SK-N-SH treated with all-trans-retinoic acid at 6 μM for 48 hours (cell line): ENCODE measurements around the gene DNASE1L2.

ENCODE experiments used
- ATAC-seq: fragments of 200-7000 bp; cut with Tn5 transposase; 3 replicates; pipeline ENCODE4 v1.9.1; 2020; ENCODE audit warnings: mild to moderate bottlenecking, moderate library complexity
- CREB5 ChIP-seq: fragments of 250-450 bp; sonication (Bioruptor Pico); IDR thresholded peaks from 2 replicates; pipeline ENCODE4 v1.5.1; 2020; ENCODE audit warnings: low read depth, mild to moderate bottlenecking, moderate library complexity
- CSDC2 ChIP-seq: fragments of 250-450 bp; sonication (Bioruptor Pico); IDR thresholded peaks from 2 replicates; pipeline ENCODE4 v1.5.0; 2020; ENCODE audit warnings: mild to moderate bottlenecking, moderate library complexity
- ESRRG ChIP-seq: fragments of 250-450 bp; sonication (Bioruptor Pico); IDR thresholded peaks from 2 replicates; pipeline ENCODE4 v1.6.1; 2021; ENCODE audit warnings: mild to moderate bottlenecking
- GLIS3 ChIP-seq: fragments of 250-450 bp; sonication (Bioruptor Pico); IDR thresholded peaks from 2 replicates; pipeline ENCODE4 v1.5.0; 2020; ENCODE audit warnings: mild to moderate bottlenecking, moderate library complexity
- ISL1 ChIP-seq: fragments of 250-450 bp; sonication (Bioruptor Pico); IDR thresholded peaks from 2 replicates; pipeline ENCODE4 v2.1.2; 2022; ENCODE audit warnings: mild to moderate bottlenecking, moderate library complexity
- OSR1 ChIP-seq: fragments of 250-450 bp; sonication (Bioruptor Pico); IDR thresholded peaks from 2 replicates; pipeline ENCODE4 v1.8.0; 2022; ENCODE audit warnings: moderate library complexity, mild to moderate bottlenecking, inconsistent platforms
- PPARA ChIP-seq: fragments of 250-450 bp; sonication (Bioruptor Pico); IDR thresholded peaks from 2 replicates; pipeline ENCODE4 v1.5.0; 2020; ENCODE audit warnings: mild to moderate bottlenecking, borderline replicate concordance
- RARB ChIP-seq: fragments of 250-450 bp; sonication (Bioruptor Pico); IDR thresholded peaks from 2 replicates; pipeline ENCODE4 v1.8.0; 2021; ENCODE audit warnings: mild to moderate bottlenecking, moderate library complexity
- SNAI2 ChIP-seq: fragments of 250-450 bp; sonication (Bioruptor Pico); IDR thresholded peaks from 2 replicates; pipeline ENCODE4 v1.5.0; 2020; ENCODE audit warnings: mild to moderate bottlenecking, moderate library complexity
- TCF4 ChIP-seq: fragments of 250-450 bp; sonication (Bioruptor Pico); IDR thresholded peaks from 2 replicates; pipeline ENCODE4 v1.8.0; 2021; ENCODE audit warnings: mild to moderate bottlenecking, moderate library complexity, borderline replicate concordance
- TOX ChIP-seq: fragments of 250-450 bp; sonication (Bioruptor Pico); IDR thresholded peaks from 2 replicates; pipeline ENCODE4 v1.8.0; 2021; ENCODE audit warnings: mild to moderate bottlenecking, moderate library complexity, borderline replicate concordance
- ZC3H10 ChIP-seq: fragments of 250-450 bp; sonication (Bioruptor Pico); IDR thresholded peaks from 2 replicates; pipeline ENCODE4 v1.5.1; 2021; ENCODE audit warnings: mild to moderate bottlenecking, moderate library complexity
- ZFP3 ChIP-seq: fragments of 250-450 bp; sonication (Bioruptor Pico); IDR thresholded peaks from 2 replicates; pipeline ENCODE4 v1.5.0; 2020; ENCODE audit warnings: mild to moderate bottlenecking, moderate library complexity
- ZFP30 ChIP-seq: fragments of 450-650 bp; formaldehyde crosslinking; IDR thresholded peaks from 2 replicates; pipeline ENCODE4 v1.5.0; 2022; ENCODE audit warnings: mild to moderate bottlenecking, moderate library complexity
- ZNF565 ChIP-seq: fragments of 450-650 bp; formaldehyde crosslinking; conservative IDR thresholded peaks from 2 replicates; pipeline ENCODE4 v1.5.0; 2020; ENCODE audit warnings: low read depth, mild to moderate bottlenecking, moderate library complexity
- ZNF70 ChIP-seq: fragments of 450-650 bp; formaldehyde crosslinking; IDR thresholded peaks from 2 replicates; pipeline ENCODE4 v1.5.0; 2020; ENCODE audit warnings: mild to moderate bottlenecking, moderate library complexity
- ZNF8 ChIP-seq: fragments of 450-650 bp; formaldehyde crosslinking; IDR thresholded peaks from 2 replicates; pipeline ENCODE4 v1.5.0; 2020; ENCODE audit warnings: mild to moderate bottlenecking, moderate library complexity
- TF ChIP-seq, protein P1 (sequence below): fragments of 250-450 bp; sonication (Bioruptor Pico); IDR thresholded peaks from 2 replicates; pipeline ENCODE4 v1.8.0; 2020; ENCODE audit warnings: mild to moderate bottlenecking, moderate library complexity, borderline replicate concordance
- TF ChIP-seq, protein P2 (sequence below): fragments of 250-450 bp; sonication (Bioruptor Pico); IDR thresholded peaks from 2 replicates; pipeline ENCODE4 v1.5.1; 2021; ENCODE audit warnings: mild to moderate bottlenecking, moderate library complexity
- TF ChIP-seq, protein P3 (sequence below): fragments of 250-450 bp; sonication (Bioruptor Pico); IDR thresholded peaks from 2 replicates; pipeline ENCODE4 v1.5.0; 2020; ENCODE audit warnings: mild to moderate bottlenecking, moderate library complexity
- TF ChIP-seq, protein P4 (sequence below): fragments of 250-450 bp; sonication (Bioruptor Pico); IDR thresholded peaks from 2 replicates; pipeline ENCODE4 v1.8.0; 2021; ENCODE audit warnings: low read depth, mild to moderate bottlenecking, moderate library complexity, borderline replicate concordance

DNASE1L2 gene

DNA sequence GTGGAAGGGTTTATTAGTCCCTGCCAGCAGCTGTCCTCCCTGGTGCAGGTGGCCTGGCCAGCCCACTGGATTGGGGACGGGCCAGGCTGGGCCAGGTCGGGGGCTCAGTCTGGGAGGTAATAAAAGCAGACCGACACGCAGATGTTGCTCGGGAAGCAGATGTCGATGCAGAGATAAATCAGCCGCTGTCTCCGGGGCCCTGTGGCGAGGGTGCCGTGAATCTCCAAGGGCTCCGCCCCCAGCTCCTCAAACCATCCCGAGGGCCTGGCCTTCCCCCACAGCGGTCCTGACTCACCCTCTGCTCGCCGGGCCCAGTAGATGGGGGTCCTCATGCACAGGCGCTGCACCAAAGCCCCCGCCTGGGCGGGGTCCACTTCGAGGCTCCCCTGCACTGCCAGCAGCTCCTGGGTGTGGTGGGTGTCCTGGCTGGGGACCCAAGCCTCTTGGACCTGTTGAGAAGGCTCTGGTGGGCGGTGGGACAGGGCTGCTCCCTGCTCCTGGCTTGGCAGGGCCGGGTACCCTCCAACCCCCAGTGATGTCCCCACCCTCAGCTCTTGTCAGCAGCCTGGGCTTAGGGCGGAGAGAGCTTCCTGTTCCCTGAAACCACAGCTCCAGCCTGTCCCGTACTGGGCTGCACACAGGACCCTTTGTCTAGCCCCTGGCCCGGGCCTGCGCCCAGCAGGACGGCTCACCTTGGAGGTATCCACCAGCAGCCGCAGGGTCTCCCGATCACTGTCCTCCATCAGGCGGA is 26.8 kb upstream of the DNASE1L2 start:
- ATAC-seq: no peak

GRCh38 chr16:2210009-2210332 is 26.3 kb upstream of the DNASE1L2 start:
- no peak for ATAC-seq
- TF ChIP-seq, protein P1, sequence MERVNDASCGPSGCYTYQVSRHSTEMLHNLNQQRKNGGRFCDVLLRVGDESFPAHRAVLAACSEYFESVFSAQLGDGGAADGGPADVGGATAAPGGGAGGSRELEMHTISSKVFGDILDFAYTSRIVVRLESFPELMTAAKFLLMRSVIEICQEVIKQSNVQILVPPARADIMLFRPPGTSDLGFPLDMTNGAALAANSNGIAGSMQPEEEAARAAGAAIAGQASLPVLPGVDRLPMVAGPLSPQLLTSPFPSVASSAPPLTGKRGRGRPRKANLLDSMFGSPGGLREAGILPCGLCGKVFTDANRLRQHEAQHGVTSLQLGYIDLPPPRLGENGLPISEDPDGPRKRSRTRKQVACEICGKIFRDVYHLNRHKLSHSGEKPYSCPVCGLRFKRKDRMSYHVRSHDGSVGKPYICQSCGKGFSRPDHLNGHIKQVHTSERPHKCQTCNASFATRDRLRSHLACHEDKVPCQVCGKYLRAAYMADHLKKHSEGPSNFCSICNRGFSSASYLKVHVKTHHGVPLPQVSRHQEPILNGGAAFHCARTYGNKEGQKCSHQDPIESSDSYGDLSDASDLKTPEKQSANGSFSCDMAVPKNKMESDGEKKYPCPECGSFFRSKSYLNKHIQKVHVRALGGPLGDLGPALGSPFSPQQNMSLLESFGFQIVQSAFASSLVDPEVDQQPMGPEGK (CRISPR knock-in tag): no peak
- TF ChIP-seq ZFP30 (CRISPR knock-in tag): no peak
- TF ChIP-seq TOX (CRISPR knock-in tag): no peak
- TF ChIP-seq, protein P2, sequence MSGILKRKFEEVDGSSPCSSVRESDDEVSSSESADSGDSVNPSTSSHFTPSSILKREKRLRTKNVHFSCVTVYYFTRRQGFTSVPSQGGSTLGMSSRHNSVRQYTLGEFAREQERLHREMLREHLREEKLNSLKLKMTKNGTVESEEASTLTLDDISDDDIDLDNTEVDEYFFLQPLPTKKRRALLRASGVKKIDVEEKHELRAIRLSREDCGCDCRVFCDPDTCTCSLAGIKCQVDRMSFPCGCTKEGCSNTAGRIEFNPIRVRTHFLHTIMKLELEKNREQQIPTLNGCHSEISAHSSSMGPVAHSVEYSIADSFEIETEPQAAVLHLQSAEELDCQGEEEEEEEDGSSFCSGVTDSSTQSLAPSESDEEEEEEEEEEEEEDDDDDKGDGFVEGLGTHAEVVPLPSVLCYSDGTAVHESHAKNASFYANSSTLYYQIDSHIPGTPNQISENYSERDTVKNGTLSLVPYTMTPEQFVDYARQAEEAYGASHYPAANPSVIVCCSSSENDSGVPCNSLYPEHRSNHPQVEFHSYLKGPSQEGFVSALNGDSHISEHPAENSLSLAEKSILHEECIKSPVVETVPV (CRISPR knock-in tag): no peak
- TF ChIP-seq ZFP3 (CRISPR knock-in tag): no peak
- TF ChIP-seq ISL1 (CRISPR knock-in tag): no peak
- no peak for TF ChIP-seq TCF4

More for the DNA sequence above, 26.8 kb upstream of the DNASE1L2 start:
- TF ChIP-seq, protein P3, sequence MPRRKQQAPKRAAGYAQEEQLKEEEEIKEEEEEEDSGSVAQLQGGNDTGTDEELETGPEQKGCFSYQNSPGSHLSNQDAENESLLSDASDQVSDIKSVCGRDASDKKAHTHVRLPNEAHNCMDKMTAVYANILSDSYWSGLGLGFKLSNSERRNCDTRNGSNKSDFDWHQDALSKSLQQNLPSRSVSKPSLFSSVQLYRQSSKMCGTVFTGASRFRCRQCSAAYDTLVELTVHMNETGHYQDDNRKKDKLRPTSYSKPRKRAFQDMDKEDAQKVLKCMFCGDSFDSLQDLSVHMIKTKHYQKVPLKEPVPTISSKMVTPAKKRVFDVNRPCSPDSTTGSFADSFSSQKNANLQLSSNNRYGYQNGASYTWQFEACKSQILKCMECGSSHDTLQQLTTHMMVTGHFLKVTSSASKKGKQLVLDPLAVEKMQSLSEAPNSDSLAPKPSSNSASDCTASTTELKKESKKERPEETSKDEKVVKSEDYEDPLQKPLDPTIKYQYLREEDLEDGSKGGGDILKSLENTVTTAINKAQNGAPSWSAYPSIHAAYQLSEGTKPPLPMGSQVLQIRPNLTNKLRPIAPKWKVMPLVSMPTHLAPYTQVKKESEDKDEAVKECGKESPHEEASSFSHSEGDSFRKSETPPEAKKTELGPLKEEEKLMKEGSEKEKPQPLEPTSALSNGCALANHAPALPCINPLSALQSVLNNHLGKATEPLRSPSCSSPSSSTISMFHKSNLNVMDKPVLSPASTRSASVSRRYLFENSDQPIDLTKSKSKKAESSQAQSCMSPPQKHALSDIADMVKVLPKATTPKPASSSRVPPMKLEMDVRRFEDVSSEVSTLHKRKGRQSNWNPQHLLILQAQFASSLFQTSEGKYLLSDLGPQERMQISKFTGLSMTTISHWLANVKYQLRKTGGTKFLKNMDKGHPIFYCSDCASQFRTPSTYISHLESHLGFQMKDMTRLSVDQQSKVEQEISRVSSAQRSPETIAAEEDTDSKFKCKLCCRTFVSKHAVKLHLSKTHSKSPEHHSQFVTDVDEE (CRISPR knock-in tag): no peak
- TF ChIP-seq RARB (CRISPR knock-in tag): no peak
- TF ChIP-seq ESRRG (CRISPR knock-in tag): no peak
- no peak for TF ChIP-seq GLIS3 (CRISPR knock-in tag)
- TF ChIP-seq ZNF565: no peak
- TF ChIP-seq, protein P1 (CRISPR knock-in tag): no peak
- no peak for TF ChIP-seq PPARA
- TF ChIP-seq TOX (CRISPR knock-in tag): no peak
- TF ChIP-seq ZC3H10 (CRISPR knock-in tag): no peak
- no peak for TF ChIP-seq ZFP30 (CRISPR knock-in tag)

- no peak for ATAC-seq
- TF ChIP-seq SNAI2 (CRISPR knock-in tag) (no peak), TCF4 (no peak), ESRRG (CRISPR knock-in tag) (no peak), CREB5 (CRISPR knock-in tag) (no peak), OSR1 (CRISPR knock-in tag) (no peak), CSDC2 (CRISPR knock-in tag) (no peak), ZNF8 (CRISPR knock-in tag) (no peak), PPARA (no peak), ZFP3 (CRISPR knock-in tag) (no peak), RARB (CRISPR knock-in tag) (no peak), ZC3H10 (CRISPR knock-in tag) (no peak), ZNF70 (CRISPR knock-in tag) (no peak), ZFP30 (CRISPR knock-in tag) (no peak), GLIS3 (CRISPR knock-in tag) (no peak)
- TF ChIP-seq, protein P3 (CRISPR knock-in tag): no peak
- TF ChIP-seq, protein P4, sequence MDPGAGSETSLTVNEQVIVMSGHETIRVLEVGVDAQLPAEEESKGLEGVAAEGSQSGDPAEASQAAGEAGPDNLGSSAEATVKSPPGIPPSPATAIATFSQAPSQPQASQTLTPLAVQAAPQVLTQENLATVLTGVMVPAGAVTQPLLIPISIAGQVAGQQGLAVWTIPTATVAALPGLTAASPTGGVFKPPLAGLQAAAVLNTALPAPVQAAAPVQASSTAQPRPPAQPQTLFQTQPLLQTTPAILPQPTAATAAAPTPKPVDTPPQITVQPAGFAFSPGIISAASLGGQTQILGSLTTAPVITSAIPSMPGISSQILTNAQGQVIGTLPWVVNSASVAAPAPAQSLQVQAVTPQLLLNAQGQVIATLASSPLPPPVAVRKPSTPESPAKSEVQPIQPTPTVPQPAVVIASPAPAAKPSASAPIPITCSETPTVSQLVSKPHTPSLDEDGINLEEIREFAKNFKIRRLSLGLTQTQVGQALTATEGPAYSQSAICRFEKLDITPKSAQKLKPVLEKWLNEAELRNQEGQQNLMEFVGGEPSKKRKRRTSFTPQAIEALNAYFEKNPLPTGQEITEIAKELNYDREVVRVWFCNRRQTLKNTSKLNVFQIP: no peak
Measured at GRCh38 chr16:2210386-2211365, 25.6 kb upstream of the DNASE1L2 start, which contains the start of gene BRICD5. Gene BRICD5, minus strand, starts transcription at chr16:2210863. Its CDS starts 30 bp downstream, at chr16:2210833.
